ENCODE data around the gene NPR3. TPM values are rescaled to one million over a fixed set of nuclear protein-coding genes. Genes with fewer than 3 reads are reported as not detected.
A peak's percentile ranks its signal among the peaks of the same experiment; 100 is the strongest.

The NPR3 gene
- total RNA-seq, 1 donor from 2014 or later, result 1.1 TPM

- no peak for FAIRE-seq
- peak overlapping the region; percentile 9 for H3K9ac ChIP-seq (ENCODE audit: low read length)
- DNase-seq (ENCODE audit: low read depth), result no peak
Observed at GRCh38 chr5:32707418-32707997, 3.6 kb upstream of the NPR3 start.

GRCh38 chr5:32708949-32709348 lies 2.2 kb upstream of the NPR3 start:
- Mint-ChIP-seq H3K36me3 (ENCODE audit: low read depth, unreplicated experiment) (peaks cover 5% of the 10 kb centered on the region), H3K4me3 (ENCODE audit: unreplicated experiment) (no peak overlapping the region), H3K27me3 (ENCODE audit: low read depth, unreplicated experiment) (peaks cover 58% of the 10 kb centered on the region), H3K4me1 (ENCODE audit: low read depth, unreplicated experiment) (peaks cover 6% of the 10 kb centered on the region), H3K27ac (ENCODE audit: unreplicated experiment) (no peak overlapping the region), H3K9me3 (ENCODE audit: unreplicated experiment) (peaks cover 9% of the 10 kb centered on the region)
- H3K27me3 ChIP-seq (ENCODE audit: insufficient read depth, low read length), result no peaks in the 10 kb centered on the region
- H3K36me3 ChIP-seq (ENCODE audit: insufficient read depth, low read length), result no peaks in the 10 kb centered on the region
- peak overlapping the region; percentile 73 for H2AFZ ChIP-seq (ENCODE audit: low read depth, low read length)
- no peak for TF ChIP-seq EZH2 (IDR thresholded peaks at IDR 0.05; ENCODE audit: insufficient read depth, low read length)
- FAIRE-seq (no peak), DNase-seq (ENCODE audit: low read depth) (no peak)
- H4K20me1 ChIP-seq (ENCODE audit: insufficient read depth, low read length), result no peaks in the 10 kb centered on the region
- peaks cover 24% of the 10 kb centered on the region for H3K4me1 ChIP-seq (ENCODE audit: insufficient read depth, low read length)
- peak overlapping the region; percentile 84 for H3K9ac ChIP-seq (ENCODE audit: low read length)
- no peak overlapping the region for H3K4me3 ChIP-seq (ENCODE audit: insufficient read depth, low read depth, low read length)
- H3K4me2 ChIP-seq (ENCODE audit: low read length), result peak overlapping the region; percentile 90
- H3K27ac ChIP-seq (ENCODE audit: low read depth, low read length), result no peak overlapping the region
- H3K79me2 ChIP-seq (ENCODE audit: insufficient read depth, low read length), result peaks cover 9% of the 10 kb centered on the region
- no peaks in the 10 kb centered on the region for H3K9me3 ChIP-seq (ENCODE audit: insufficient read depth, low read depth, low read length)

More at GRCh38 chr5:32707418-32707997, 3.6 kb upstream of the NPR3 start:
- H3K79me2 ChIP-seq (ENCODE audit: insufficient read depth, low read length), result peaks cover 6% of the 10 kb centered on the region
- no peak overlapping the region for H2AFZ ChIP-seq (ENCODE audit: low read depth, low read length)
- no peak overlapping the region for H3K4me3 Mint-ChIP-seq (ENCODE audit: unreplicated experiment)
- H3K27me3 ChIP-seq (ENCODE audit: insufficient read depth, low read length), result no peaks in the 10 kb centered on the region
- peaks cover 3% of the 10 kb centered on the region for H3K4me1 Mint-ChIP-seq (ENCODE audit: low read depth, unreplicated experiment)
- peaks cover 13% of the 10 kb centered on the region for H3K4me1 ChIP-seq (ENCODE audit: insufficient read depth, low read length)
- TF ChIP-seq EZH2 (IDR thresholded peaks at IDR 0.05; ENCODE audit: insufficient read depth, low read length) (no peak), CTCF (IDR thresholded peaks at IDR 0.05; ENCODE audit: insufficient read depth, low read depth, low read length) (peak; percentile 65)
- H3K36me3 ChIP-seq (ENCODE audit: insufficient read depth, low read length), result no peaks in the 10 kb centered on the region
- H3K27ac Mint-ChIP-seq (ENCODE audit: unreplicated experiment), result no peak overlapping the region
- H3K36me3 Mint-ChIP-seq (ENCODE audit: low read depth, unreplicated experiment), result no peaks in the 10 kb centered on the region
- H3K4me3 ChIP-seq (ENCODE audit: insufficient read depth, low read depth, low read length), result no peak overlapping the region
- peaks cover 43% of the 10 kb centered on the region for H3K27me3 Mint-ChIP-seq (ENCODE audit: low read depth, unreplicated experiment)
- peaks cover under 1% of the 10 kb centered on the region for H3K9me3 Mint-ChIP-seq (ENCODE audit: unreplicated experiment)
- H3K4me2 ChIP-seq (ENCODE audit: low read length), result no peak overlapping the region
- H4K20me1 ChIP-seq (ENCODE audit: insufficient read depth, low read length), result no peaks in the 10 kb centered on the region
- H3K27ac ChIP-seq (ENCODE audit: low read depth, low read length), result no peak overlapping the region
- no peaks in the 10 kb centered on the region for H3K9me3 ChIP-seq (ENCODE audit: insufficient read depth, low read depth, low read length)

GRCh38 chr5:32709750-32710549 lies 1.2 kb upstream of the NPR3 start:
- peak overlapping the region; percentile 90 for H3K4me2 ChIP-seq (ENCODE audit: low read length)
- peak; percentile 9 for FAIRE-seq
- Mint-ChIP-seq H3K27me3 (ENCODE audit: low read depth, unreplicated experiment) (peaks cover 63% of the 10 kb centered on the region), H3K4me3 (ENCODE audit: unreplicated experiment) (peak overlapping the region; percentile 91), H3K27ac (ENCODE audit: unreplicated experiment) (peak overlapping the region; percentile 41), H3K9me3 (ENCODE audit: unreplicated experiment) (peaks cover 9% of the 10 kb centered on the region), H3K4me1 (ENCODE audit: low read depth, unreplicated experiment) (peaks cover 6% of the 10 kb centered on the region), H3K36me3 (ENCODE audit: low read depth, unreplicated experiment) (peaks cover 5% of the 10 kb centered on the region)
- peaks cover 9% of the 10 kb centered on the region for H3K79me2 ChIP-seq (ENCODE audit: insufficient read depth, low read length)
- peak; percentile 68 for DNase-seq (ENCODE audit: low read depth)
- no peaks in the 10 kb centered on the region for H3K27me3 ChIP-seq (ENCODE audit: insufficient read depth, low read length)
- peak overlapping the region; percentile 71 for H3K4me3 ChIP-seq (ENCODE audit: insufficient read depth, low read depth, low read length)
- H3K36me3 ChIP-seq (ENCODE audit: insufficient read depth, low read length), result no peaks in the 10 kb centered on the region
- no peaks in the 10 kb centered on the region for H3K9me3 ChIP-seq (ENCODE audit: insufficient read depth, low read depth, low read length)
- no peaks in the 10 kb centered on the region for H4K20me1 ChIP-seq (ENCODE audit: insufficient read depth, low read length)
- H3K9ac ChIP-seq (ENCODE audit: low read length), result peak overlapping the region; percentile 84
- no peak for TF ChIP-seq EZH2 (IDR thresholded peaks at IDR 0.05; ENCODE audit: insufficient read depth, low read length)
- peak; percentile 63 for TF ChIP-seq CTCF (IDR thresholded peaks at IDR 0.05; ENCODE audit: insufficient read depth, low read depth, low read length)
- peak overlapping the region; percentile 91 for H2AFZ ChIP-seq (ENCODE audit: low read depth, low read length)
- H3K4me1 ChIP-seq (ENCODE audit: insufficient read depth, low read length), result peaks cover 25% of the 10 kb centered on the region
- H3K27ac ChIP-seq (ENCODE audit: low read depth, low read length), result peak overlapping the region; percentile 66

All from astrocyte (in vitro differentiated cells and primary cell).